ENCODE data around the gene DES. TPM values are rescaled to one million over a fixed set of nuclear protein-coding genes. Genes with fewer than 3 reads are reported as not detected.
"Not testable (repeated sequence)": the region's sequence is repeated elsewhere in the genome, so short reads cannot be mapped to it uniquely, and the experiment has no call there.

The DES gene
- total RNA-seq, 1 experiment from 2014 or later = 1,551 TPM

GRCh38 chr2:219399716-219400478 lies 18.3 kb upstream of the DES start:
- no peak for DNase-seq (ENCODE audit: low read depth)

- no peak for DNase-seq (ENCODE audit: low read depth)
These were observed 17.6 kb upstream of the DES start for GRCh38 chr2:219400562-219400961.

GRCh38 chr2:219401606-219402005 lies 16.6 kb upstream of the DES start:
- no peak for DNase-seq (ENCODE audit: low read depth)

- peak; percentile 84 for DNase-seq (ENCODE audit: low read depth)
These were observed 15.3 kb upstream of the DES start for GRCh38 chr2:219402665-219403515.

GRCh38 chr2:219403861-219404260 lies 14.3 kb upstream of the DES start:
- no peak for DNase-seq (ENCODE audit: low read depth)

GRCh38 chr2:219404291-219404910 lies 13.8 kb upstream of the DES start:
- peak; percentile 70 for DNase-seq (ENCODE audit: low read depth)

- DNase-seq (ENCODE audit: low read depth) = peak; percentile 81
These were observed 13.2 kb upstream of the DES start for GRCh38 chr2:219404954-219405353.

GRCh38 chr2:219405451-219405850 lies 12.7 kb upstream of the DES start:
- peak; percentile 63 for DNase-seq (ENCODE audit: low read depth)

- no peak for DNase-seq (ENCODE audit: low read depth)
These were observed 12.0 kb upstream of the DES start for GRCh38 chr2:219405958-219406860.

- peak; percentile 91 for DNase-seq (ENCODE audit: low read depth)
These were observed 11.3 kb upstream of the DES start for GRCh38 chr2:219406861-219407230.

GRCh38 chr2:219407343-219407742 lies 10.8 kb upstream of the DES start:
- DNase-seq (ENCODE audit: low read depth) = not testable (repeated sequence)

GRCh38 chr2:219408204-219408603 lies 10.0 kb upstream of the DES start:
- no peak for DNase-seq (ENCODE audit: low read depth)

GRCh38 chr2:219408631-219409030 lies 9.5 kb upstream of the DES start:
- DNase-seq (ENCODE audit: low read depth) = no peak

- no peak for DNase-seq (ENCODE audit: low read depth)
These were observed 8.6 kb upstream of the DES start for GRCh38 chr2:219409619-219410018.

- no peak for DNase-seq (ENCODE audit: low read depth)
These were observed 7.8 kb upstream of the DES start for GRCh38 chr2:219410390-219410789.

GRCh38 chr2:219414857-219415256 lies 3.3 kb upstream of the DES start:
- no peak for DNase-seq (ENCODE audit: low read depth)

- no peak for DNase-seq (ENCODE audit: low read depth)
These were observed 2.5 kb upstream of the DES start for GRCh38 chr2:219415580-219416234.

GRCh38 chr2:219416235-219416602 lies 2.0 kb upstream of the DES start:
- no peak for DNase-seq (ENCODE audit: low read depth)

- DNase-seq (ENCODE audit: low read depth) = no peak
These were observed 1.2 kb upstream of the DES start for GRCh38 chr2:219416938-219417337.

GRCh38 chr2:219417374-219417773 lies 803 bp upstream of the DES start:
- DNase-seq (ENCODE audit: low read depth) = peak; percentile 82

GRCh38 chr2:219419012-219419324 lies 791 bp downstream of the DES start:
- DNase-seq (ENCODE audit: low read depth) = no peak
